ENCODE measurements around the gene OR10G2.

Gene OR10G2, protein sequence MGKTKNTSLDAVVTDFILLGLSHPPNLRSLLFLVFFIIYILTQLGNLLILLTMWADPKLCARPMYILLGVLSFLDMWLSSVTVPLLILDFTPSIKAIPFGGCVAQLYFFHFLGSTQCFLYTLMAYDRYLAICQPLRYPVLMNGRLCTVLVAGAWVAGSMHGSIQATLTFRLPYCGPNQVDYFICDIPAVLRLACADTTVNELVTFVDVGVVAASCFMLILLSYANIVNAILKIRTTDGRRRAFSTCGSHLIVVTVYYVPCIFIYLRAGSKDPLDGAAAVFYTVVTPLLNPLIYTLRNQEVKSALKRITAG

GRCh38 chr14:21634840-21635239 lies at the start of gene OR10G2:
Gene OR10G2, minus strand, starts transcription at chr14:21634940. Its CDS starts 98 bp downstream, at chr14:21634842.
- H3K4me3 Mint-ChIP-seq, result no peak within 1 kb of the TSS
- no peak for ATAC-seq (ENCODE audit: low read depth)
- no peaks in the 10 kb centered on the region for H3K9me3 Mint-ChIP-seq
- no peaks in the 10 kb centered on the region for H3K4me1 Mint-ChIP-seq
- H3K27me3 Mint-ChIP-seq, result peaks cover 12% of the 10 kb centered on the region
- H3K36me3 Mint-ChIP-seq, result no peaks in the 10 kb centered on the region
- DNase-seq (ENCODE audit: low spot score in 2 of 2), result no peak
- H3K27ac Mint-ChIP-seq, result no peak within 1 kb of the TSS

DNA sequence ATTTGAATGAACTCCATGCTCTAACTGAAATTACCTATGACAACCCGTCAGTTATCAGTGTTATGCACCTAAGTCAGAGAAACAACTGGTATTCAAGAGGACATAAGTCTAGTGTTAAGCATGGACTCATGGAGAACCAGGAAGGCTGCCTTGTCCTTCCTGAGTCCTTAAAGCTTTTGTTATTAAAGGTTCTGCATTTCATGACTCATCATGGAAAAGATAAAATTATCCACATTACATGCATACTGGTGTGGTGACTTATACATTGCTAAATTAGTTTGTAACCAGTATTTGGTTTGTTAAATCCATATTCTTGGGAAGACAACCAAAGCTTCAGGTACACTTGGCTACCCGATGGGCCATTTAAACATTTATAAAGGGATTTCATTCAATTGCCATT lies 45.3 kb upstream of the OR10G2 start:
- Mint-ChIP-seq H3K27ac (no peak overlapping the region), H3K4me3 (no peak overlapping the region), H3K36me3 (no peaks in the 10 kb centered on the region), H3K4me1 (no peaks in the 10 kb centered on the region), H3K27me3 (peaks cover 7% of the 10 kb centered on the region), H3K9me3 (peaks cover 2% of the 10 kb centered on the region)
- DNase-seq (ENCODE audit: low spot score in 2 of 2) (no peak), ATAC-seq (ENCODE audit: low read depth) (no peak)

GRCh38 chr14:21675566-21675965 lies 40.8 kb upstream of the OR10G2 start:
- H3K4me3 Mint-ChIP-seq, result no peak overlapping the region

DNA sequence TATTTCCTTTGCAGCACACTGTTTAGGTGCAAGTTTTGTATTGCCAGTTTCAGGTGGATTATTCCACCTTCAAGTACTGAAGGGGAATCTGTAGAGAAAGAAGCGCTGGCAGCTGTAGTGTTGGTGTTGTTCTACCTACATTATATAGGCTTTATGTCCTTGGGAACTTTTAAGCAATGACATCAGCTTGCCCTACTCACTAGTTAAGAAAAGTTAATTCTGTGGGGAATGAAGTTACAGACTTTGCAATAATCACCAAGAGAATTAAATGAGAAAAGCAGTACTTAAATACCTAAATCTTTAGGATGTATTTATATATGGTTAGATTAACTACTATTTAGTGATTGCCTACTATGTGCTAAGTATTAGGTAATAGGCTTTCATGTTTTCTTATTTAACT lies 39.0 kb upstream of the OR10G2 start, which contains the start of gene OR4E1:
OR4E1 (minus strand) TSS at position 101 of the 400 bp plus-strand sequence. CDS start 2,883 bp downstream, outside the sequence.
- ATAC-seq (ENCODE audit: low read depth) (no peak), DNase-seq (ENCODE audit: low spot score in 2 of 2) (no peak)
- H3K4me1 Mint-ChIP-seq, result no peaks in the 10 kb centered on the region
- no peaks in the 10 kb centered on the region for H3K36me3 Mint-ChIP-seq
- H3K27ac Mint-ChIP-seq, result no peak within 1 kb of the TSS
- H3K9me3 Mint-ChIP-seq, result peaks cover 2% of the 10 kb centered on the region
- peaks cover 5% of the 10 kb centered on the region for H3K27me3 Mint-ChIP-seq
- H3K4me3 Mint-ChIP-seq, result no peak within 1 kb of the TSS

More at GRCh38 chr14:21675566-21675965, 40.8 kb upstream of the OR10G2 start:
- Mint-ChIP-seq H3K27me3 (peaks cover 2% of the 10 kb centered on the region), H3K27ac (no peak overlapping the region), H3K9me3 (peaks cover 2% of the 10 kb centered on the region), H3K36me3 (no peaks in the 10 kb centered on the region), H3K4me1 (no peaks in the 10 kb centered on the region)
- DNase-seq (ENCODE audit: low spot score in 2 of 2) (no peak), ATAC-seq (ENCODE audit: low read depth) (no peak)

DNA sequence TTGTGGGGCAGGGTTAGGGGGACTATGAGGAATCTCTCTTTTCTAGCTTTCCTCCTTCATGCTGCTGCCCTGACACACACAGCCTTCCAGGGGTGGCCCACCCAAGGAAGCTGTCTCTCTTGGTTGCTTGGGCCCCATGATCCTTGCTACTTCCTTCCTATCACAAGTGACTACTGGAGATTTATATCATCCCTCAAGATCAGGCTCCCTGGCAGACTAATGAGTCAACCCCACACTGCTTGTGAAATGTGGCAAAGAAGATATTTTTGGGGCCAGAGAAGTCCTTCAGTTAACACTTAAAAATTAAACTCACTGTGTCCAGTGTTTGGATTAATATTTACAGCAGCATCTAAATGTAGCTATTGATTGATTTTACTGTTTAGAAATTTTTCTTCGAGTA lies 37.4 kb upstream of the OR10G2 start:
- ATAC-seq (ENCODE audit: low read depth), result no peak
- Mint-ChIP-seq H3K27ac (no peak overlapping the region), H3K4me1 (no peaks in the 10 kb centered on the region)

GRCh38 chr14:21671371-21671770 lies 36.6 kb upstream of the OR10G2 start:
- DNase-seq (ENCODE audit: low spot score in 2 of 2) (no peak), ATAC-seq (ENCODE audit: low read depth) (no peak)
- H3K36me3 Mint-ChIP-seq, result no peaks in the 10 kb centered on the region
- H3K4me3 Mint-ChIP-seq, result no peak overlapping the region
- H3K9me3 Mint-ChIP-seq, result peaks cover 2% of the 10 kb centered on the region
- no peak overlapping the region for H3K27ac Mint-ChIP-seq
- H3K4me1 Mint-ChIP-seq, result no peaks in the 10 kb centered on the region
- H3K27me3 Mint-ChIP-seq, result peaks cover 2% of the 10 kb centered on the region

More for the DNA sequence above, 37.4 kb upstream of the OR10G2 start:
- Mint-ChIP-seq H3K4me3 (no peak overlapping the region), H3K36me3 (no peaks in the 10 kb centered on the region), H3K27me3 (peaks cover 2% of the 10 kb centered on the region), H3K9me3 (peaks cover 2% of the 10 kb centered on the region)
- no peak for DNase-seq (ENCODE audit: low spot score in 2 of 2)

GRCh38 chr14:21669284-21669683 lies 34.5 kb upstream of the OR10G2 start:
- DNase-seq (ENCODE audit: low spot score in 2 of 2), result no peak
- Mint-ChIP-seq H3K27ac (no peak overlapping the region), H3K9me3 (peaks cover 1% of the 10 kb centered on the region), H3K4me3 (no peak overlapping the region), H3K4me1 (no peaks in the 10 kb centered on the region), H3K36me3 (no peaks in the 10 kb centered on the region), H3K27me3 (peaks cover 4% of the 10 kb centered on the region)
- no peak for ATAC-seq (ENCODE audit: low read depth)

GRCh38 chr14:21668377-21668776 lies 33.6 kb upstream of the OR10G2 start:
- H3K36me3 Mint-ChIP-seq, result no peaks in the 10 kb centered on the region
- DNase-seq (ENCODE audit: low spot score in 2 of 2), result no peak
- H3K4me3 Mint-ChIP-seq, result no peak overlapping the region
- no peak overlapping the region for H3K27ac Mint-ChIP-seq
- H3K4me1 Mint-ChIP-seq, result no peaks in the 10 kb centered on the region
- peaks cover 3% of the 10 kb centered on the region for H3K9me3 Mint-ChIP-seq
- peaks cover 4% of the 10 kb centered on the region for H3K27me3 Mint-ChIP-seq
- no peak for ATAC-seq (ENCODE audit: low read depth)

- Mint-ChIP-seq H3K9me3 (peaks cover 2% of the 10 kb centered on the region), H3K4me1 (no peaks in the 10 kb centered on the region), H3K27me3 (peaks cover 5% of the 10 kb centered on the region), H3K36me3 (no peaks in the 10 kb centered on the region), H3K4me3 (no peak overlapping the region), H3K27ac (no peak overlapping the region)
- DNase-seq (ENCODE audit: low spot score in 2 of 2) (no peak), ATAC-seq (ENCODE audit: low read depth) (no peak)
Observed at GRCh38 chr14:21656980-21657379, 22.2 kb upstream of the OR10G2 start.

DNA sequence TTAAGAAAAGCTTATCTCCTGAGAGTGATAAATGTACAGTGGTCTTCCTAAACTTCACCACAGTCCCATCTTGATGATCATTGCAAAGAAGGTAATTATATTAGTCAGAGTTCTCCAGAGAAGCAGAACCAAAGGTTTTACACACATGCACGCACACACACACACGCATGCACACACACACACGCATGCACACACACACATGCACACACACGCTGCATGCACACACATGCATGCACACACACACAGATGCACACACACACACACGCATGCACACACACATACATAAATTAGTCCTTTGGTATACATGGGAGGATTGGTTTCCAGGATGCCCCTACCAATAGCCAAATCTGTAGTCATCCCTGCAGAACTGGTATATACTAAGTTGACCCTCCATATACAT lies 19.5 kb upstream of the OR10G2 start:
- Mint-ChIP-seq H3K4me3 (no peak overlapping the region), H3K9me3 (peaks cover 2% of the 10 kb centered on the region), H3K36me3 (no peaks in the 10 kb centered on the region), H3K27me3 (peaks cover 4% of the 10 kb centered on the region), H3K27ac (no peak overlapping the region), H3K4me1 (no peaks in the 10 kb centered on the region)
- DNase-seq (ENCODE audit: low spot score in 2 of 2) (no peak), ATAC-seq (ENCODE audit: low read depth) (no peak)

DNA sequence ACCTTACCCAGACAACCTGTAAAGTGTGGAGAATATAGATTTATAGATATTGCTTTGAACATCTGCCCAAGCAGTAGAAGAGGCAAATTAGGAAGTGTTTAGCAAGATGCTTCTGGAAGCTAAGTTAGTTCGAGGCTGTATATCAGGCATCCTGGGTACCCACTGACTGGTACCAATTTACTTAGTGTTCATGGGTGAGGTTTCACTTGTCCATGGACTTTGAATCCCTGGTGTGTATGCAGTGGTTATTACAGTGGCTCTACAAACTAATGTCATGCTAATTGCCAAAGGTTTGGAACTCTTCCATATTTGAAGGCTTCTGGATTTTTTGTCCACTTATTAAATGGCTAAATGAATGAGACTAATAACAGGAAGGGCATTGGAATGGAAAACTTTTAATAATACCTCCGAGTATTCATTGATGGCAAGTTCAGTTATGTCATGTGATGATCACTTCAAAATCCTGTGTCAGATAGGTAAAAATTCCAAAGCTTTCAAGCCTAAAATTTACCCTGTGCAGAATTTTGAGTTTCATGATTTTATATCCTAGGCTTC lies 18.7 kb upstream of the OR10G2 start, which contains the start of gene OR4E2:
OR4E2 (plus strand) TSS at position 505 of the 555 bp plus-strand sequence. CDS start 11,248 bp downstream, outside the sequence.
- Mint-ChIP-seq H3K27ac (no peak within 1 kb of the TSS), H3K9me3 (peaks cover 2% of the 10 kb centered on the region), H3K27me3 (peaks cover 3% of the 10 kb centered on the region), H3K4me3 (no peak within 1 kb of the TSS), H3K36me3 (no peaks in the 10 kb centered on the region), H3K4me1 (no peaks in the 10 kb centered on the region)
- ATAC-seq (ENCODE audit: low read depth) (no peak), DNase-seq (ENCODE audit: low spot score in 2 of 2) (no peak)

GRCh38 chr14:21652209-21652808 lies 17.6 kb upstream of the OR10G2 start:
- peaks cover 1% of the 10 kb centered on the region for H3K27me3 Mint-ChIP-seq

GRCh38 chr14:21647380-21647779 lies 12.6 kb upstream of the OR10G2 start:
- Mint-ChIP-seq H3K36me3 (no peaks in the 10 kb centered on the region), H3K4me1 (no peaks in the 10 kb centered on the region), H3K9me3 (no peaks in the 10 kb centered on the region), H3K27ac (no peak overlapping the region), H3K27me3 (peaks cover 3% of the 10 kb centered on the region), H3K4me3 (no peak overlapping the region)
- no peak for DNase-seq (ENCODE audit: low spot score in 2 of 2)
- no peak for ATAC-seq (ENCODE audit: low read depth)

More at GRCh38 chr14:21652209-21652808, 17.6 kb upstream of the OR10G2 start:
- Mint-ChIP-seq H3K9me3 (peaks cover 2% of the 10 kb centered on the region), H3K4me3 (no peak overlapping the region), H3K27ac (no peak overlapping the region), H3K36me3 (no peaks in the 10 kb centered on the region), H3K4me1 (no peaks in the 10 kb centered on the region)
- ATAC-seq (ENCODE audit: low read depth) (no peak), DNase-seq (ENCODE audit: low spot score in 2 of 2) (no peak)

DNA sequence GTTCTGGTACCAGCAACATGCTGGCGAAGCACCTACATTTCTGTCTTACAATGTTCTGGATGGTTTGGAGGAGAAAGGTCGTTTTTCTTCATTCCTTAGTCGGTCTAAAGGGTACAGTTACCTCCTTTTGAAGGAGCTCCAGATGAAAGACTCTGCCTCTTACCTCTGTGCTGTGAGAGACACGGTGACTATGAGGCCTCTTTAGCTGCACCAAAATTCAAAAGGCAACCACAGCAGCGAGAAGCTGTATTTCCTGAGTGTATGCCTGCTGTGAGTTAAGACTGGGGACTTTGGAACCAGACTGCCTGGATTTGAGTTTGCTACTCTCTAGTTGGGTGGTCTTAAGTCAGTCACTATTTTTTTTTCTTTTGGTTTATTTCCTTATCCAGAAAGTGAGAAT lies 8.7 kb upstream of the OR10G2 start:
- no peaks in the 10 kb centered on the region for H3K36me3 Mint-ChIP-seq
- DNase-seq (ENCODE audit: low spot score in 2 of 2) (no peak), ATAC-seq (ENCODE audit: low read depth) (no peak)
- H3K27ac Mint-ChIP-seq, result no peak overlapping the region
- H3K9me3 Mint-ChIP-seq, result no peaks in the 10 kb centered on the region
- H3K4me1 Mint-ChIP-seq, result no peaks in the 10 kb centered on the region
- peaks cover 4% of the 10 kb centered on the region for H3K27me3 Mint-ChIP-seq
- H3K4me3 Mint-ChIP-seq, result no peak overlapping the region
